Endothelial cell of umbilical vein (primary cell): ENCODE measurements around the gene HLX. TPM values are rescaled to one million over a fixed set of nuclear protein-coding genes. Genes with fewer than 3 reads are reported as not detected.

ENCODE experiments used
- BruUV-seq: library from RNA; stranded (reverse); fragments of 400-500 nt; replicated peaks from 2 replicates; lab custom pipeline; 2021; lab: Mats Ljungman, UMichigan
- CTCF ChIA-PET: fragments of 300-600, 350-600 bp; sonication (Branson Sonifier 250); formaldehyde crosslinking; loops from one replicate; lab custom pipeline; 2021; ENCODE audit warnings: antibody characterized with exemption, inconsistent platforms; lab: Charles Lee
- POLR2A ChIA-PET: fragments of 300-600, 350-600 bp; sonication (Branson Sonifier 250); formaldehyde crosslinking; loops from one replicate; lab custom pipeline; 2021; ENCODE audit warnings: antibody characterized with exemption, inconsistent platforms; lab: Charles Lee
- DNase-seq: peaks from one replicate; pipeline ENCODE4 v3.0.0-alpha.2; 2011; ENCODE audit warnings: low read depth, low spot score
- FAIRE-seq: peaks from 2 replicates; lab custom pipeline; 2011; peaks lifted over from hg19 to GRCh38; lab: Jason Lieb, UNC
- H2AFZ ChIP-seq: 2 replicates; pipeline ENCODE4 v1.6.0; 2012; ENCODE audit warnings: low read depth, low read length, control low read depth, inconsistent platforms
- H3K27ac ChIP-seq: 2 replicates; pipeline ENCODE4 v1.5.1; 2011; ENCODE audit warnings: low read depth, mild to moderate bottlenecking, control low read depth, low read length, moderate library complexity; ENCODE audit not compliant: insufficient read depth
- H3K27me3 ChIP-seq, 2 experiments: 2 replicates each; pipeline versions ENCODE4 v1.6.0 to v1.6.1; 2011; ENCODE audit warnings: low read length in 2 of 2, mixed read lengths in 1 of 2; ENCODE audit not compliant: control insufficient read depth in 2 of 2, insufficient read depth in 2 of 2
- H3K36me3 ChIP-seq, 2 experiments: 2 replicates in 1 of 2; 3 replicates in 1 of 2; pipeline ENCODE4 v1.5.1; 2011; ENCODE audit warnings: low read length in 2 of 2, mild to moderate bottlenecking in 1 of 2, moderate library complexity in 1 of 2; ENCODE audit not compliant: control insufficient read depth in 2 of 2, insufficient read depth in 2 of 2; ENCODE audit errors: extremely low read depth in 1 of 2
- H3K4me1 ChIP-seq: 3 replicates; pipeline ENCODE4 v1.5.1; 2011; ENCODE audit warnings: mild to moderate bottlenecking, low read length; ENCODE audit not compliant: control insufficient read depth, insufficient read depth; ENCODE audit errors: extremely low read depth
- H3K4me2 ChIP-seq: 2 replicates; pipeline ENCODE4 v1.6.1; 2011; ENCODE audit warnings: low read length, control low read depth, mixed read lengths; ENCODE audit not compliant: insufficient read depth
- H3K4me3 ChIP-seq, 3 experiments: fragments of 200-600 bp in 1 of 3; sonication (generic), shearing (Covaris generic) in 1 of 3; replicated peaks in 1 of 3; 2 replicates each; pipeline ENCODE4 v1.5.1; 2011 to 2016; ENCODE audit warnings: control low read depth in 3 of 3, low read length in 3 of 3, mild to moderate bottlenecking in 2 of 3, inconsistent platforms in 1 of 3, low read depth in 1 of 3, moderate library complexity in 1 of 3; ENCODE audit not compliant: insufficient read depth in 1 of 3
- H3K79me2 ChIP-seq: 2 replicates; pipeline ENCODE4 v1.6.0; 2012; ENCODE audit warnings: low read length, inconsistent platforms; ENCODE audit not compliant: control insufficient read depth, insufficient read depth
- H3K9ac ChIP-seq: replicated peaks from 2 replicates; pipeline ENCODE3; 2011; ENCODE audit warnings: low read length, control low read depth; ENCODE audit not compliant: insufficient read depth; ENCODE audit errors: extremely low read depth
- H3K9me1 ChIP-seq: replicated peaks from 3 replicates; pipeline ENCODE4 v1.6.0; 2011; ENCODE audit warnings: mild to moderate bottlenecking, low read length; ENCODE audit not compliant: control insufficient read depth, insufficient read depth; ENCODE audit errors: extremely low read depth
- H3K9me3 ChIP-seq: replicated peaks from 2 replicates; pipeline ENCODE4 v1.5.1; 2012; ENCODE audit warnings: low read length, inconsistent platforms; ENCODE audit not compliant: control insufficient read depth, insufficient read depth
- H4K20me1 ChIP-seq: replicated peaks from 2 replicates; pipeline ENCODE3; 2011; ENCODE audit warnings: mild to moderate bottlenecking, low read length; ENCODE audit not compliant: control insufficient read depth, insufficient read depth; ENCODE audit errors: extremely low read depth
- EZH2 ChIP-seq: IDR thresholded peaks from 2 replicates; pipeline ENCODE4 v1.6.1; 2012; ENCODE audit warnings: borderline replicate concordance, low read depth, mild to moderate bottlenecking, moderate library complexity, low read length, inconsistent platforms; ENCODE audit not compliant: severe bottlenecking
- FOS ChIP-seq: IDR thresholded peaks from 2 replicates; pipeline ENCODE4 v1.6.1; 2011; ENCODE audit warnings: mild to moderate bottlenecking, low read length, moderate library complexity, borderline replicate concordance; ENCODE audit not compliant: insufficient read depth
- GATA2 ChIP-seq: IDR thresholded peaks from 2 replicates; pipeline ENCODE4 v1.7.0; 2011; ENCODE audit warnings: low read depth, mild to moderate bottlenecking, moderate library complexity, mixed read lengths, low read length; ENCODE audit not compliant: insufficient read length, insufficient read depth
- JUN ChIP-seq: IDR thresholded peaks from 2 replicates; pipeline ENCODE4 v1.6.1; 2011; ENCODE audit warnings: borderline replicate concordance, low read depth; ENCODE audit not compliant: insufficient read length, insufficient read depth
- MYC ChIP-seq: IDR thresholded peaks from one replicate; pipeline ENCODE4 v1.6.1; 2011; ENCODE audit warnings: mild to moderate bottlenecking, low read depth, low read length
- POLR2A ChIP-seq: IDR thresholded peaks from 2 replicates; pipeline ENCODE4 v1.6.1; 2012; ENCODE audit warnings: low read depth, mild to moderate bottlenecking, control low read depth, low read length
- POLR2AphosphoS5 ChIP-seq: IDR thresholded peaks from 2 replicates; pipeline ENCODE4 v1.6.1; 2012; ENCODE audit warnings: low read depth, mild to moderate bottlenecking, control low read depth, low read length, moderate library complexity; ENCODE audit not compliant: insufficient read depth
- dilution Hi-C: fragments of 300-500 bp; cut with MboI; formaldehyde crosslinking; loops from one replicate; pipeline ENCODE4 v1.15.0; 2019; ENCODE audit warnings: low sequenced_read_pairs; ENCODE audit not compliant: extremely low pct_ligation_motif_present
- intact Hi-C: fragments of 100-400 bp; cut with micrococcal nuclease; formaldehyde crosslinking; loops from one replicate; pipeline ENCODE4 v1.10.0; 2022
- polyA plus RNA-seq, 4 experiments: library from polyadenylated mRNA; depleted of rRNA in 3 of 4; stranded (reverse) in 3 of 4; unstranded in 1 of 4; fragments of >200 nt; gene quantifications; 2 replicates each; pipeline versions ENCODE4 v1.2.1 to v1.2.3, GENCODE V29; 2011 to 2012; ENCODE audit warnings: missing spikeins in 1 of 4
- total RNA-seq: library from RNA; stranded (reverse); gene quantifications from 2 replicates; pipeline ENCODE4 v1.2.3, GENCODE V29; 2021
- TF ChIP-seq, protein P1 (sequence below), 2 donors: IDR thresholded peaks; 1 replicate in 1 of 2; 2 replicates in 1 of 2; pipeline ENCODE4 v1.5.1; 2011; ENCODE audit warnings: low read length in 2 of 2, mild to moderate bottlenecking in 2 of 2, moderate library complexity in 2 of 2, control low read depth in 1 of 2, inconsistent platforms in 1 of 2, low read depth in 1 of 2; ENCODE audit not compliant: insufficient read depth in 1 of 2; ENCODE audit errors: extremely low read depth in 1 of 2
- TF ChIP-seq, protein P2 (sequence below): IDR thresholded peaks from 2 replicates; pipeline ENCODE4 v1.6.1; 2011; ENCODE audit not compliant: insufficient read depth, insufficient read length

HLX gene
- total and polyA plus RNA-seq, 2 donors (not counting 3 experiments of a cell fraction or from before 2014, with no cell fraction given): 7.5 to 39.1 TPM

DNA sequence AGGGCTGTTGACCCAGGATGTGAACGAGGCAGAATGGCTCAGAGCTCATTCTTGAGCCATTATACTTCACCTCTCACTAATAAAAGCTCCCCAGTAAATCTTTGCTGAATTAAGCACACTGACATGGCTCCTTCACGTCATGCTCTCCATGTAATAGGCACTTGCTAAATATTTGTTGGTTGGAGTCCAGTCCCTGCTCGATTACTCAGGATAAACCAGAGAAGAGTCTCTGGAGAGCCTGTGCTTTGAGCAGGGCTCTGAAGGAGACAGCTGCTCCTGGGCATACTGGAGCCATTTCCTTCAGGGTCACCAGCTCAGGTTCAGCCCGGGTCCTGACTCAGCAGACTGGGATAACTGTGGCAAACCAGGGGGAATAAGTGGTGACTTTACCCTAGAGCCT is 46.9 kb downstream of the HLX start:
- dilution Hi-C loops (no loop called here), intact Hi-C loops (no loop called here)
- Histone ChIP-seq H3K79me2 (no peaks in the 10 kb centered on the region), H2AFZ (no peak overlapping the region), H3K9me3 (no peaks in the 10 kb centered on the region), H3K9ac (no peak overlapping the region), H3K9me1 (no peaks in the 10 kb centered on the region), H3K27ac (no peak overlapping the region), H3K27me3 (peaks cover 0 to 2% of the 10 kb centered on the region in 2 experiments), H3K4me2 (no peak overlapping the region), H3K4me3 (no peak overlapping the region), H3K4me1 (no peaks in the 10 kb centered on the region), H3K36me3 (no peaks in the 10 kb centered on the region), H4K20me1 (no peaks in the 10 kb centered on the region)
- FAIRE-seq: no peak
- ChIA-PET CTCF (interaction anchor here (1.3 to 1.4 kb wide), 2 partner anchors 16 to 278 kb away, joined by 3 to 5 read pairs; no protein-coding TSS in a partner anchor), POLR2A (no interaction called here)
- no peak for DNase-seq
- TF ChIP-seq POLR2AphosphoS5: no peak
- TF ChIP-seq FOS: no peak
- TF ChIP-seq EZH2: no peak
- TF ChIP-seq, protein P1, sequence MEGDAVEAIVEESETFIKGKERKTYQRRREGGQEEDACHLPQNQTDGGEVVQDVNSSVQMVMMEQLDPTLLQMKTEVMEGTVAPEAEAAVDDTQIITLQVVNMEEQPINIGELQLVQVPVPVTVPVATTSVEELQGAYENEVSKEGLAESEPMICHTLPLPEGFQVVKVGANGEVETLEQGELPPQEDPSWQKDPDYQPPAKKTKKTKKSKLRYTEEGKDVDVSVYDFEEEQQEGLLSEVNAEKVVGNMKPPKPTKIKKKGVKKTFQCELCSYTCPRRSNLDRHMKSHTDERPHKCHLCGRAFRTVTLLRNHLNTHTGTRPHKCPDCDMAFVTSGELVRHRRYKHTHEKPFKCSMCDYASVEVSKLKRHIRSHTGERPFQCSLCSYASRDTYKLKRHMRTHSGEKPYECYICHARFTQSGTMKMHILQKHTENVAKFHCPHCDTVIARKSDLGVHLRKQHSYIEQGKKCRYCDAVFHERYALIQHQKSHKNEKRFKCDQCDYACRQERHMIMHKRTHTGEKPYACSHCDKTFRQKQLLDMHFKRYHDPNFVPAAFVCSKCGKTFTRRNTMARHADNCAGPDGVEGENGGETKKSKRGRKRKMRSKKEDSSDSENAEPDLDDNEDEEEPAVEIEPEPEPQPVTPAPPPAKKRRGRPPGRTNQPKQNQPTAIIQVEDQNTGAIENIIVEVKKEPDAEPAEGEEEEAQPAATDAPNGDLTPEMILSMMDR (IDR thresholded peaks at IDR 0.05; ENCODE audit: extremely low read depth in 1 of 2, insufficient read depth in 1 of 2, low read depth in 1 of 2, low read length in 2 of 2): no peak
- TF ChIP-seq POLR2A: no peak
- no peak for TF ChIP-seq MYC
- BruUV-seq: no TSS peak

DNA sequence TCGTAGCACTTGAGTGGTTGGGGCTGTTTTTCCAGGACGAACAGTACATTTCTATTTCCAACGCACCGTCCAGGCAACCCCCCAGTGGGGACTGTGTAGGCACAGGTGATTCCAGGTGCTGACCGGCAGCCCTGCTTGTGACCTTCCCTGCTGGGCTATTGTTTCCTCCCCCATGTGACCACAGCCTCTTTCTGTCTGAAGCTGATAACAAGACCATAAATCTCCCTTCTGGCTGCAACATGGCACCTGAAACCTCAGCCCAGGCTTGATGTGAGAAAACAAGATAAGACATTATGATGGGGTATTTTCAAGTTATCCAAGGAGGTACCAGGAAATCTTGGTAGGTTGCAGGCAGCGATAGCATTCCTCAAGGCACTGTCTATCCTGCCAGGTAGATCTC is 48.2 kb downstream of the HLX start:
- Histone ChIP-seq H3K36me3 (no peaks in the 10 kb centered on the region), H3K79me2 (no peaks in the 10 kb centered on the region), H4K20me1 (no peaks in the 10 kb centered on the region), H3K4me2 (no peak overlapping the region), H2AFZ (no peak overlapping the region), H3K27me3 (peaks cover 0 to 2% of the 10 kb centered on the region in 2 experiments), H3K4me1 (no peaks in the 10 kb centered on the region), H3K27ac (no peak overlapping the region), H3K9me3 (no peaks in the 10 kb centered on the region), H3K4me3 (no peak overlapping the region), H3K9ac (no peak overlapping the region), H3K9me1 (no peaks in the 10 kb centered on the region)
- no peak for FAIRE-seq
- ChIA-PET CTCF (no interaction called here), POLR2A (no interaction called here)
- TF ChIP-seq FOS (no peak), POLR2A (no peak), MYC (no peak), JUN (no peak), GATA2 (no peak), POLR2AphosphoS5 (no peak), EZH2 (no peak)
- TF ChIP-seq, protein P2, sequence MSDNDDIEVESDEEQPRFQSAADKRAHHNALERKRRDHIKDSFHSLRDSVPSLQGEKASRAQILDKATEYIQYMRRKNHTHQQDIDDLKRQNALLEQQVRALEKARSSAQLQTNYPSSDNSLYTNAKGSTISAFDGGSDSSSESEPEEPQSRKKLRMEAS: no peak
- TF ChIP-seq, protein P1 (IDR thresholded peaks at IDR 0.05; ENCODE audit: extremely low read depth in 1 of 2, insufficient read depth in 1 of 2, low read depth in 1 of 2, low read length in 2 of 2): no peak
- intact Hi-C loops: no loop called here
- DNase-seq: no peak
- BruUV-seq: no TSS peak
- dilution Hi-C loops: no loop called here
